Sigmoid colon (tissue), 4 donors: ENCODE measurements around the gene ANP32A.

Experiments used
- EP300 ChIP-seq, 4 donors: sonication (generic); formaldehyde crosslinking; IDR thresholded peaks; one replicate each; pipeline ENCODE4 v1.6.1; 2017; ENCODE audit warnings: antibody characterized with exemption in 4 of 4
- POLR2A ChIP-seq, 2 donors: fragments of 450-650 bp; IDR thresholded peaks; one replicate each; pipeline ENCODE4 v1.6.1; 2016; ENCODE audit warnings: antibody characterized with exemption in 2 of 2, mild to moderate bottlenecking in 2 of 2, moderate library complexity in 2 of 2
- POLR2AphosphoS5 ChIP-seq, 4 donors: sonication (generic); formaldehyde crosslinking; IDR thresholded peaks; one replicate each; pipeline ENCODE4 v1.6.1; 2017; ENCODE audit warnings: antibody characterized with exemption in 4 of 4
- TF ChIP-seq, protein P1 (sequence below), 4 experiments: fragments of 450-650 bp in 3 of 4; fragments of 200-600 bp in 1 of 4; IDR thresholded peaks; one replicate each; pipeline ENCODE4 v1.5.1; 2016 to 2019; ENCODE audit warnings: antibody characterized with exemption in 4 of 4, mild to moderate bottlenecking in 3 of 4, moderate library complexity in 2 of 4

DNA sequence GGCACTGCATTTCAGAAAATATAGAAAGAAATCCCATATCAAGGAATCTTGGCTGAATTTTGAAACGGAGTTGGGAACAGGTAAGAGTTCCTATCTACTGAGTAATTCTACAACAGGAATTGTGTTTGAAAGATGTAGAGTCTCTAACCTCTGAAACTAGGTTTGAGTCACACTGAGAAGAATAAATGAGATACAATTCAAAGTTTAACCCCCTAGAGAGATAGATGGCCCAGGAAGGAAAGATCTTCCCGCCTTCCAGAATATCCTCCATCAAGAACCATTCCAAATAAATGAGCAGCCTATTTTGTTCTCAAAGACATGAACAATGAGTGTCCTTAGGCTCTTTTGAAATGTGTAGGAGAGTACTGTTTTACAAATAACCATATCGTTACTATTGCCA, 2.9 kb upstream of the ANP32A start:
- TF ChIP-seq, protein P1, sequence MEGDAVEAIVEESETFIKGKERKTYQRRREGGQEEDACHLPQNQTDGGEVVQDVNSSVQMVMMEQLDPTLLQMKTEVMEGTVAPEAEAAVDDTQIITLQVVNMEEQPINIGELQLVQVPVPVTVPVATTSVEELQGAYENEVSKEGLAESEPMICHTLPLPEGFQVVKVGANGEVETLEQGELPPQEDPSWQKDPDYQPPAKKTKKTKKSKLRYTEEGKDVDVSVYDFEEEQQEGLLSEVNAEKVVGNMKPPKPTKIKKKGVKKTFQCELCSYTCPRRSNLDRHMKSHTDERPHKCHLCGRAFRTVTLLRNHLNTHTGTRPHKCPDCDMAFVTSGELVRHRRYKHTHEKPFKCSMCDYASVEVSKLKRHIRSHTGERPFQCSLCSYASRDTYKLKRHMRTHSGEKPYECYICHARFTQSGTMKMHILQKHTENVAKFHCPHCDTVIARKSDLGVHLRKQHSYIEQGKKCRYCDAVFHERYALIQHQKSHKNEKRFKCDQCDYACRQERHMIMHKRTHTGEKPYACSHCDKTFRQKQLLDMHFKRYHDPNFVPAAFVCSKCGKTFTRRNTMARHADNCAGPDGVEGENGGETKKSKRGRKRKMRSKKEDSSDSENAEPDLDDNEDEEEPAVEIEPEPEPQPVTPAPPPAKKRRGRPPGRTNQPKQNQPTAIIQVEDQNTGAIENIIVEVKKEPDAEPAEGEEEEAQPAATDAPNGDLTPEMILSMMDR (IDR thresholded peaks at IDR 0.05), result no peak
- no peak for TF ChIP-seq POLR2A (IDR thresholded peaks at IDR 0.05)
- TF ChIP-seq POLR2AphosphoS5 (IDR thresholded peaks at IDR 0.05), result no peak
- TF ChIP-seq EP300 (IDR thresholded peaks at IDR 0.05), result no peak
